Fibroblast of lung (primary cell): ENCODE results near the gene NANOGP8. TPM values are rescaled to one million over a fixed set of nuclear protein-coding genes. Genes with fewer than 3 reads are reported as not detected.

ENCODE experiments used
- DNase-seq, 2 donors: peaks; one replicate each; pipeline versions ENCODE4 v3.0.0 to v3.0.0-alpha.2; 2010; ENCODE audit warnings: low read depth in 2 of 2
- H2AFZ ChIP-seq: 2 replicates; pipeline ENCODE4 v1.5.1; 2012; ENCODE audit warnings: low read length, control low read depth, inconsistent platforms
- H3K27ac ChIP-seq: 2 replicates; pipeline ENCODE4 v1.5.1; 2011; ENCODE audit warnings: low read length, control low read depth; ENCODE audit not compliant: insufficient read depth
- H3K27me3 ChIP-seq: 2 replicates; pipeline ENCODE4 v1.5.1; 2011; ENCODE audit warnings: mild to moderate bottlenecking, low read length; ENCODE audit not compliant: control insufficient read depth, insufficient read depth
- H3K36me3 ChIP-seq: 2 replicates; pipeline ENCODE4 v1.5.1; 2011; ENCODE audit warnings: low read length; ENCODE audit not compliant: control insufficient read depth, insufficient read depth
- H3K4me1 ChIP-seq: 2 replicates; pipeline ENCODE4 v1.5.1; 2011; ENCODE audit warnings: low read length; ENCODE audit not compliant: control insufficient read depth, insufficient read depth; ENCODE audit errors: extremely low read depth
- H3K4me2 ChIP-seq: 2 replicates; pipeline ENCODE4 v1.5.1; 2011; ENCODE audit warnings: low read length, control low read depth; ENCODE audit not compliant: insufficient read depth; ENCODE audit errors: extremely low read depth
- H3K4me3 ChIP-seq, 4 experiments: fragments of 200-600 bp in 1 of 4; sonication (generic) in 1 of 4; replicated peaks in 1 of 4; 2 replicates each; pipeline ENCODE4 v1.5.1; 2011 to 2016; ENCODE audit warnings: low read length in 4 of 4, low read depth in 3 of 4, mild to moderate bottlenecking in 3 of 4, control low read depth in 2 of 4, inconsistent platforms in 1 of 4, mixed read lengths in 1 of 4; ENCODE audit not compliant: insufficient read depth in 1 of 4; ENCODE audit errors: control extremely low read depth in 1 of 4
- H3K79me2 ChIP-seq: 2 replicates; pipeline ENCODE4 v1.5.1; 2012; ENCODE audit warnings: mild to moderate bottlenecking, low read length, inconsistent platforms; ENCODE audit not compliant: control insufficient read depth, insufficient read depth
- H3K9ac ChIP-seq: 2 replicates; pipeline ENCODE4 v1.5.1; 2011; ENCODE audit warnings: mild to moderate bottlenecking, low read length, control low read depth; ENCODE audit not compliant: insufficient read depth
- H3K9me3 ChIP-seq: 2 replicates; pipeline ENCODE4 v1.5.1; 2012; ENCODE audit warnings: low read depth, low read length; ENCODE audit not compliant: control insufficient read depth, insufficient read depth
- H4K20me1 ChIP-seq: 2 replicates; pipeline ENCODE4 v1.5.1; 2011; ENCODE audit warnings: low read length; ENCODE audit not compliant: control insufficient read depth, insufficient read depth; ENCODE audit errors: extremely low read depth
- EZH2 ChIP-seq: IDR thresholded peaks from 2 replicates; pipeline ENCODE4 v1.5.1; 2012; ENCODE audit warnings: low read length, control low read depth, mild to moderate bottlenecking; ENCODE audit errors: missing control alignments
- polyA plus RNA-seq, 2 donors: library from polyadenylated mRNA; depleted of rRNA in 1 of 2; stranded (reverse) in 1 of 2; unstranded in 1 of 2; fragments of >200 nt; gene quantifications; 2 replicates each; pipeline ENCODE4 v1.2.1, GENCODE V29; 2011 to 2012; ENCODE audit warnings: missing spikeins in 1 of 2
- total RNA-seq: library from RNA; depleted of rRNA; stranded (reverse); fragments of >200 nt; gene quantifications from 2 replicates; pipeline ENCODE4 v1.2.1, GENCODE V29; 2014
- TF ChIP-seq, protein P1 (sequence below), 2 donors: IDR thresholded peaks in 1 of 2; conservative IDR thresholded peaks in 1 of 2; 1 replicate in 1 of 2; 2 replicates in 1 of 2; pipeline ENCODE4 v1.5.1; 2011 to 2012; ENCODE audit warnings: low read length in 2 of 2, control low read depth in 1 of 2, inconsistent platforms in 1 of 2, low read depth in 1 of 2, mild to moderate bottlenecking in 1 of 2

Gene NANOGP8
- total and polyA plus RNA-seq, 2 donors (not counting 1 experiment from before 2014, with no cell fraction given), result not detected

DNA sequence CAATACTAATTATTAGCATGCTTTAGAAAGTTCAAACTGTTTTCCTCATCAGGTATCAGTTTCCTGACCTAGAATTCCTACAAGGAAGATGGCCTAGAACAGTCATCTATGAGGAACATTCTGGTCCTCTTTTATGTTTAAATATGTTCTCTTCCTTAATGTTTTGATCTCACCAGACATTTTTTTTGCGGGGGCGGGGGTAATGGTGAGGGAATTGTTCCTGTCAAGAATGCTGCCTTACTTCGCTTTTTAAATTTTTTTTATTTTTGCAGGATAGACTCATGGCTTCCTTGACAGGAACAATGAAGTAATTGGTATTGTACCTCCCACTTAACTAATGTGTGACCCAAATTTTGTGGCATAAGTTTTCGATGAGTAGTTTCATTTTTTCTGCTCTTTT lies 44.3 kb upstream of the NANOGP8 start:
- TF ChIP-seq, protein P1, sequence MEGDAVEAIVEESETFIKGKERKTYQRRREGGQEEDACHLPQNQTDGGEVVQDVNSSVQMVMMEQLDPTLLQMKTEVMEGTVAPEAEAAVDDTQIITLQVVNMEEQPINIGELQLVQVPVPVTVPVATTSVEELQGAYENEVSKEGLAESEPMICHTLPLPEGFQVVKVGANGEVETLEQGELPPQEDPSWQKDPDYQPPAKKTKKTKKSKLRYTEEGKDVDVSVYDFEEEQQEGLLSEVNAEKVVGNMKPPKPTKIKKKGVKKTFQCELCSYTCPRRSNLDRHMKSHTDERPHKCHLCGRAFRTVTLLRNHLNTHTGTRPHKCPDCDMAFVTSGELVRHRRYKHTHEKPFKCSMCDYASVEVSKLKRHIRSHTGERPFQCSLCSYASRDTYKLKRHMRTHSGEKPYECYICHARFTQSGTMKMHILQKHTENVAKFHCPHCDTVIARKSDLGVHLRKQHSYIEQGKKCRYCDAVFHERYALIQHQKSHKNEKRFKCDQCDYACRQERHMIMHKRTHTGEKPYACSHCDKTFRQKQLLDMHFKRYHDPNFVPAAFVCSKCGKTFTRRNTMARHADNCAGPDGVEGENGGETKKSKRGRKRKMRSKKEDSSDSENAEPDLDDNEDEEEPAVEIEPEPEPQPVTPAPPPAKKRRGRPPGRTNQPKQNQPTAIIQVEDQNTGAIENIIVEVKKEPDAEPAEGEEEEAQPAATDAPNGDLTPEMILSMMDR (conservative IDR thresholded peaks at IDR 0.05 in 1 of 2, IDR thresholded peaks at IDR 0.05 in 1 of 2; ENCODE audit: low read depth in 1 of 2, low read length in 2 of 2), result no peak
- no peak for TF ChIP-seq EZH2
- no peak overlapping the region for H3K4me3 ChIP-seq
- no peak overlapping the region for H2AFZ ChIP-seq
- no peaks in the 10 kb centered on the region for H3K4me1 ChIP-seq
- no peak overlapping the region for H3K4me2 ChIP-seq
- H3K9ac ChIP-seq, result no peak overlapping the region
- DNase-seq, result no peak
- no peaks in the 10 kb centered on the region for H3K79me2 ChIP-seq
- H3K27me3 ChIP-seq, result no peaks in the 10 kb centered on the region
- H4K20me1 ChIP-seq, result no peaks in the 10 kb centered on the region
- no peak overlapping the region for H3K27ac ChIP-seq
- no peaks in the 10 kb centered on the region for H3K36me3 ChIP-seq
- H3K9me3 ChIP-seq, result no peaks in the 10 kb centered on the region

DNA sequence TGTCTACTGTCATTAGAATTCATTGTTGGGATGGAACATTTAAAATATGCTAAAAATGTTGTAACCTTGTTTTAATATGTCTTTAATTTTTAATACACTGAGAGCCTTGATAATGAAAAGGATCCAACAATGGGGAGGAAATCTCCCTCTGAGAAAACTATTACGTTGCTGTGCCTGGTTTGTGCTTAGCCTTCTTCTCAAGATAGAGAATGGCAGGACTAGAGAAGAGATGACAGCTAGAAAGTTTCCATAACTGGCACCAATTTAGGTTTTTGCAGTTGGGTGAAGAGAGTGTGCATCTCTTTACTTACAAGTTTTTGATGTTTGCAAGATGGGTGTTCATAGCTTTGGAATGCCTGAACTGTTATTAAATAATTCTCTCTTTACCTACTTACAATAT lies 42.6 kb upstream of the NANOGP8 start:
- H3K9ac ChIP-seq, result no peak overlapping the region
- no peaks in the 10 kb centered on the region for H3K9me3 ChIP-seq
- TF ChIP-seq, protein P1 (conservative IDR thresholded peaks at IDR 0.05 in 1 of 2, IDR thresholded peaks at IDR 0.05 in 1 of 2; ENCODE audit: low read depth in 1 of 2, low read length in 2 of 2), result no peak
- TF ChIP-seq EZH2, result no peak
- H3K27ac ChIP-seq, result no peak overlapping the region
- H3K4me1 ChIP-seq, result no peaks in the 10 kb centered on the region
- no peak overlapping the region for H3K4me2 ChIP-seq
- H3K79me2 ChIP-seq, result no peaks in the 10 kb centered on the region
- no peak overlapping the region for H3K4me3 ChIP-seq
- no peaks in the 10 kb centered on the region for H3K27me3 ChIP-seq
- H2AFZ ChIP-seq, result no peak overlapping the region
- no peak for DNase-seq
- no peaks in the 10 kb centered on the region for H3K36me3 ChIP-seq
- H4K20me1 ChIP-seq, result no peaks in the 10 kb centered on the region

DNA sequence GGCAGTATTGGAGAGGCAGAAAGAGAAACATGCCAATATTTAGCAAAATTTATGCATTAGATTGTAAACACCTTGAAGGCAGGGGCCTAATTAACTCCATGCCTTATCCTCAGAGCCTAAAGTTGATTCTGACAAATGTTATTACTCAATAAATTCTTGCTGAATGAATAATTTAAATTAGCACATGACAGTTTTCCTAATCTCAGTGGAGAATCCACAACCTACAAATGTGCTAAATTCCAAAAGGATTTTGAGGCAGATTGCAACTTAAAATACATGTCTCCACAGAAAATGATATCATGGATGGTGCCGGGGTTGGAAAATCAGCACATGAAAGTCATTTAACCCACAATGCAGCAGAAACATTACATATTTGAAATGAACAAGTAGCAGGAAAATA lies 41.1 kb upstream of the NANOGP8 start:
- Histone ChIP-seq H3K27ac (no peak overlapping the region), H3K36me3 (no peaks in the 10 kb centered on the region), H3K79me2 (no peaks in the 10 kb centered on the region), H3K9ac (no peak overlapping the region), H4K20me1 (no peaks in the 10 kb centered on the region), H3K4me2 (no peak overlapping the region), H3K4me1 (no peaks in the 10 kb centered on the region), H3K27me3 (no peaks in the 10 kb centered on the region), H3K9me3 (no peaks in the 10 kb centered on the region), H3K4me3 (no peak overlapping the region), H2AFZ (no peak overlapping the region)
- no peak for DNase-seq
- no peak for TF ChIP-seq EZH2
